ENCODE data around the gene ARMC3.

DNA sequence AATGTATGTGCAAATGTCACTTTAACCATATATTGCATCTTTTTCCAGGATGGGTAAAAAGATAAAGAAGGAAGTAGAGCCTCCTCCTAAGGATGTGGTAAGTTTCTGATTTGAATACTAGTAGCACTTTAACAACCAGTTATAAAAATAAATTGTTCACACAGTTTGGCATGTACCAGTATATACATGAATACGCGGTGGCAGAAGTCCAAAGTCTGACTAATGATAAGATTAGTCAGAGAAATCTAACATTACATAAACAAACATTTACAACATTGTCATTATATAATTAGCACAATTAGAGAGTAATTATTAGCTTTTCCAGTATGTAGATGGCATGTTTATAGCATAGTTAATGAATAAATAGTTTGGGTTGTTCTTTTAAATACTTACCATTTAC lies 4.1 kb downstream of the ARMC3 start:
- TF ChIP-seq, protein P1, sequence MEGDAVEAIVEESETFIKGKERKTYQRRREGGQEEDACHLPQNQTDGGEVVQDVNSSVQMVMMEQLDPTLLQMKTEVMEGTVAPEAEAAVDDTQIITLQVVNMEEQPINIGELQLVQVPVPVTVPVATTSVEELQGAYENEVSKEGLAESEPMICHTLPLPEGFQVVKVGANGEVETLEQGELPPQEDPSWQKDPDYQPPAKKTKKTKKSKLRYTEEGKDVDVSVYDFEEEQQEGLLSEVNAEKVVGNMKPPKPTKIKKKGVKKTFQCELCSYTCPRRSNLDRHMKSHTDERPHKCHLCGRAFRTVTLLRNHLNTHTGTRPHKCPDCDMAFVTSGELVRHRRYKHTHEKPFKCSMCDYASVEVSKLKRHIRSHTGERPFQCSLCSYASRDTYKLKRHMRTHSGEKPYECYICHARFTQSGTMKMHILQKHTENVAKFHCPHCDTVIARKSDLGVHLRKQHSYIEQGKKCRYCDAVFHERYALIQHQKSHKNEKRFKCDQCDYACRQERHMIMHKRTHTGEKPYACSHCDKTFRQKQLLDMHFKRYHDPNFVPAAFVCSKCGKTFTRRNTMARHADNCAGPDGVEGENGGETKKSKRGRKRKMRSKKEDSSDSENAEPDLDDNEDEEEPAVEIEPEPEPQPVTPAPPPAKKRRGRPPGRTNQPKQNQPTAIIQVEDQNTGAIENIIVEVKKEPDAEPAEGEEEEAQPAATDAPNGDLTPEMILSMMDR (conservative IDR thresholded peaks at IDR 0.05): no peak
- no peak for TF ChIP-seq EZH2 (IDR thresholded peaks at IDR 0.05; ENCODE audit: low read depth)

Measured in PC-9 (cell line).